AG08396 (cell line): ENCODE data around the gene SCUBE1.

Experiments used
- DNase-seq: peaks from one replicate; pipeline ENCODE4 v3.0.0; 2012; ENCODE audit warnings: low spot score, mixed read lengths

The SCUBE1 gene

GRCh38 chr22:43199541-43199940 lies 143.6 kb downstream of the SCUBE1 start:
- no peak for DNase-seq

- no peak for DNase-seq
Observed at GRCh38 chr22:43198936-43199335, 144.2 kb downstream of the SCUBE1 start.

- DNase-seq = no peak
Observed at GRCh38 chr22:43198126-43198525, 145.0 kb downstream of the SCUBE1 start.

GRCh38 chr22:43197271-43197941 lies 145.8 kb downstream of the SCUBE1 start:
- DNase-seq = peak; percentile 37

- no peak for DNase-seq
Observed at GRCh38 chr22:43191831-43192230, 151.3 kb downstream of the SCUBE1 start.

GRCh38 chr22:43188829-43189545 lies 154.2 kb downstream of the SCUBE1 start:
- DNase-seq = no peak

GRCh38 chr22:43187171-43188099 lies 155.7 kb downstream of the SCUBE1 start:
- DNase-seq = peak; percentile 99

GRCh38 chr22:43186272-43187170 lies 156.7 kb downstream of the SCUBE1 start, which contains the start of gene TTLL12:
Gene TTLL12 (minus strand): TSS chr22:43187134. CDS start chr22:43187069, 65 bp downstream.
- peak; percentile 89 for DNase-seq

- DNase-seq = peak; percentile 58
Observed at GRCh38 chr22:43185860-43186261, 157.3 kb downstream of the SCUBE1 start.

GRCh38 chr22:43183496-43184277 lies 159.5 kb downstream of the SCUBE1 start:
- DNase-seq = no peak

- no peak for DNase-seq
Observed at GRCh38 chr22:43182726-43183125, 160.4 kb downstream of the SCUBE1 start.

- no peak for DNase-seq
Observed at GRCh38 chr22:43182118-43182517, 161.1 kb downstream of the SCUBE1 start.

GRCh38 chr22:43181321-43182076 lies 161.7 kb downstream of the SCUBE1 start:
- DNase-seq = no peak

- no peak for DNase-seq
Observed at GRCh38 chr22:43180670-43181069, 162.5 kb downstream of the SCUBE1 start.

GRCh38 chr22:43179911-43180195 lies 163.3 kb downstream of the SCUBE1 start:
- no peak for DNase-seq

- DNase-seq = no peak
Observed at GRCh38 chr22:43179146-43179910, 163.8 kb downstream of the SCUBE1 start.

- no peak for DNase-seq
Observed at GRCh38 chr22:43177479-43177878, 165.7 kb downstream of the SCUBE1 start.

- DNase-seq = no peak
Observed at GRCh38 chr22:43176090-43176489, 167.1 kb downstream of the SCUBE1 start.

GRCh38 chr22:43174941-43175531 lies 168.1 kb downstream of the SCUBE1 start:
- DNase-seq = no peak
